ENCODE data around the gene RNF34.
"Not testable (repeated sequence)": the region's sequence is repeated elsewhere in the genome, so short reads cannot be mapped to it uniquely, and the experiment has no call there.

Gene RNF34
- 11.4 to 34.6 (median 27.1) reads per million in 18 experiments for total RNA-seq

GRCh38 chr12:121399391-121400331 is at the start of gene RNF34:
TSS of gene RNF34 (plus strand) at chr12:121400118. CDS start at chr12:121400213, 95 bp downstream.
- peak; percentile 99 for DNase-seq

- peak; percentile 98 to 99 for DNase-seq
These were observed 47.9 kb upstream of the RNF34 start, which contains the start of gene ANAPC5 for GRCh38 chr12:121351820-121352681. TSS of gene ANAPC5 (minus strand) at chr12:121352411. CDS start at chr12:121352340, 71 bp downstream.

GRCh38 chr12:121352682-121353018 is 47.3 kb upstream of the RNF34 start:
- no peak for DNase-seq

- DNase-seq, result no peak
These were observed 44.1 kb upstream of the RNF34 start for GRCh38 chr12:121355818-121356217.

- DNase-seq, result no peak
These were observed 43.3 kb upstream of the RNF34 start for GRCh38 chr12:121356657-121357056.

GRCh38 chr12:121357331-121357730 is 42.6 kb upstream of the RNF34 start:
- no peak for DNase-seq

GRCh38 chr12:121358073-121358472 is 41.8 kb upstream of the RNF34 start:
- no peak for DNase-seq

GRCh38 chr12:121364683-121365121 is 35.2 kb upstream of the RNF34 start:
- peak in 1 of 2 donors; percentile 30 for DNase-seq

GRCh38 chr12:121365416-121366062 is 34.4 kb upstream of the RNF34 start:
- DNase-seq, result no peak

- DNase-seq, result no peak
These were observed 33.9 kb upstream of the RNF34 start for GRCh38 chr12:121366063-121366459.

GRCh38 chr12:121371404-121371803 is 28.5 kb upstream of the RNF34 start:
- DNase-seq, result no peak

GRCh38 chr12:121373755-121374154 is 26.2 kb upstream of the RNF34 start:
- no peak for DNase-seq

- DNase-seq, result not testable (repeated sequence)
These were observed 25.6 kb upstream of the RNF34 start for GRCh38 chr12:121374336-121374735.

- not testable (repeated sequence) for DNase-seq
These were observed 24.9 kb upstream of the RNF34 start for GRCh38 chr12:121374945-121375584.

GRCh38 chr12:121376754-121377697 is 22.9 kb upstream of the RNF34 start:
- no peak for DNase-seq

GRCh38 chr12:121378736-121379135 is 21.2 kb upstream of the RNF34 start:
- no peak for DNase-seq

- no peak for DNase-seq
These were observed 20.0 kb upstream of the RNF34 start for GRCh38 chr12:121379945-121380344.

GRCh38 chr12:121383601-121384021 is 16.3 kb upstream of the RNF34 start:
- no peak for DNase-seq

- not testable (repeated sequence) for DNase-seq
These were observed 15.0 kb upstream of the RNF34 start for GRCh38 chr12:121384891-121385290.

- DNase-seq, result peak; percentile 43 to 55
These were observed 11.4 kb upstream of the RNF34 start for GRCh38 chr12:121388421-121388981.
